Endothelial cell of umbilical vein (primary cell): ENCODE results near the gene GDF2. TPM values are rescaled to one million over a fixed set of nuclear protein-coding genes. Genes with fewer than 3 reads are reported as not detected.

Source experiments
- BruUV-seq: library from RNA; stranded (reverse); fragments of 400-500 nt; replicated peaks from 2 replicates; lab custom pipeline; 2021; lab: Mats Ljungman, UMichigan
- CTCF ChIA-PET: fragments of 300-600, 350-600 bp; sonication (Branson Sonifier 250); formaldehyde crosslinking; loops from one replicate; lab custom pipeline; 2021; ENCODE audit warnings: antibody characterized with exemption, inconsistent platforms; lab: Charles Lee
- POLR2A ChIA-PET: fragments of 300-600, 350-600 bp; sonication (Branson Sonifier 250); formaldehyde crosslinking; loops from one replicate; lab custom pipeline; 2021; ENCODE audit warnings: antibody characterized with exemption, inconsistent platforms; lab: Charles Lee
- DNase-seq: peaks from one replicate; pipeline ENCODE4 v3.0.0-alpha.2; 2011; ENCODE audit warnings: low read depth, low spot score
- FAIRE-seq: peaks from 2 replicates; lab custom pipeline; 2011; peaks lifted over from hg19 to GRCh38; lab: Jason Lieb, UNC
- H2AFZ ChIP-seq: 2 replicates; pipeline ENCODE4 v1.6.0; 2012; ENCODE audit warnings: low read depth, low read length, control low read depth, inconsistent platforms
- H3K27ac ChIP-seq: 2 replicates; pipeline ENCODE4 v1.5.1; 2011; ENCODE audit warnings: low read depth, mild to moderate bottlenecking, control low read depth, low read length, moderate library complexity; ENCODE audit not compliant: insufficient read depth
- H3K27me3 ChIP-seq, 2 experiments: 2 replicates each; pipeline versions ENCODE4 v1.6.0 to v1.6.1; 2011; ENCODE audit warnings: low read length in 2 of 2, mixed read lengths in 1 of 2; ENCODE audit not compliant: control insufficient read depth in 2 of 2, insufficient read depth in 2 of 2
- H3K36me3 ChIP-seq, 2 experiments: 2 replicates in 1 of 2; 3 replicates in 1 of 2; pipeline ENCODE4 v1.5.1; 2011; ENCODE audit warnings: low read length in 2 of 2, mild to moderate bottlenecking in 1 of 2, moderate library complexity in 1 of 2; ENCODE audit not compliant: control insufficient read depth in 2 of 2, insufficient read depth in 2 of 2; ENCODE audit errors: extremely low read depth in 1 of 2
- H3K4me1 ChIP-seq: 3 replicates; pipeline ENCODE4 v1.5.1; 2011; ENCODE audit warnings: mild to moderate bottlenecking, low read length; ENCODE audit not compliant: control insufficient read depth, insufficient read depth; ENCODE audit errors: extremely low read depth
- H3K4me2 ChIP-seq: 2 replicates; pipeline ENCODE4 v1.6.1; 2011; ENCODE audit warnings: low read length, control low read depth, mixed read lengths; ENCODE audit not compliant: insufficient read depth
- H3K4me3 ChIP-seq, 3 experiments: fragments of 200-600 bp in 1 of 3; sonication (generic), shearing (Covaris generic) in 1 of 3; replicated peaks in 1 of 3; 2 replicates each; pipeline ENCODE4 v1.5.1; 2011 to 2016; ENCODE audit warnings: control low read depth in 3 of 3, low read length in 3 of 3, mild to moderate bottlenecking in 2 of 3, inconsistent platforms in 1 of 3, low read depth in 1 of 3, moderate library complexity in 1 of 3; ENCODE audit not compliant: insufficient read depth in 1 of 3
- H3K79me2 ChIP-seq: 2 replicates; pipeline ENCODE4 v1.6.0; 2012; ENCODE audit warnings: low read length, inconsistent platforms; ENCODE audit not compliant: control insufficient read depth, insufficient read depth
- H3K9ac ChIP-seq: replicated peaks from 2 replicates; pipeline ENCODE3; 2011; ENCODE audit warnings: low read length, control low read depth; ENCODE audit not compliant: insufficient read depth; ENCODE audit errors: extremely low read depth
- H3K9me1 ChIP-seq: replicated peaks from 3 replicates; pipeline ENCODE4 v1.6.0; 2011; ENCODE audit warnings: mild to moderate bottlenecking, low read length; ENCODE audit not compliant: control insufficient read depth, insufficient read depth; ENCODE audit errors: extremely low read depth
- H3K9me3 ChIP-seq: replicated peaks from 2 replicates; pipeline ENCODE4 v1.5.1; 2012; ENCODE audit warnings: low read length, inconsistent platforms; ENCODE audit not compliant: control insufficient read depth, insufficient read depth
- H4K20me1 ChIP-seq: replicated peaks from 2 replicates; pipeline ENCODE3; 2011; ENCODE audit warnings: mild to moderate bottlenecking, low read length; ENCODE audit not compliant: control insufficient read depth, insufficient read depth; ENCODE audit errors: extremely low read depth
- EZH2 ChIP-seq: IDR thresholded peaks from 2 replicates; pipeline ENCODE4 v1.6.1; 2012; ENCODE audit warnings: borderline replicate concordance, low read depth, mild to moderate bottlenecking, moderate library complexity, low read length, inconsistent platforms; ENCODE audit not compliant: severe bottlenecking
- GATA2 ChIP-seq: IDR thresholded peaks from 2 replicates; pipeline ENCODE4 v1.7.0; 2011; ENCODE audit warnings: low read depth, mild to moderate bottlenecking, moderate library complexity, mixed read lengths, low read length; ENCODE audit not compliant: insufficient read length, insufficient read depth
- POLR2A ChIP-seq: IDR thresholded peaks from 2 replicates; pipeline ENCODE4 v1.6.1; 2012; ENCODE audit warnings: low read depth, mild to moderate bottlenecking, control low read depth, low read length
- dilution Hi-C: fragments of 300-500 bp; cut with MboI; formaldehyde crosslinking; loops from one replicate; pipeline ENCODE4 v1.15.0; 2019; ENCODE audit warnings: low sequenced_read_pairs; ENCODE audit not compliant: extremely low pct_ligation_motif_present
- intact Hi-C: fragments of 100-400 bp; cut with micrococcal nuclease; formaldehyde crosslinking; loops from one replicate; pipeline ENCODE4 v1.10.0; 2022
- polyA plus RNA-seq, 4 experiments: library from polyadenylated mRNA; depleted of rRNA in 3 of 4; stranded (reverse) in 3 of 4; unstranded in 1 of 4; fragments of >200 nt; gene quantifications; 2 replicates each; pipeline versions ENCODE4 v1.2.1 to v1.2.3, GENCODE V29; 2011 to 2012; ENCODE audit warnings: missing spikeins in 1 of 4
- total RNA-seq: library from RNA; stranded (reverse); gene quantifications from 2 replicates; pipeline ENCODE4 v1.2.3, GENCODE V29; 2021

The GDF2 gene
- total and polyA plus RNA-seq, 2 donors (not counting 3 experiments of a cell fraction or from before 2014, with no cell fraction given), result not detected

DNA sequence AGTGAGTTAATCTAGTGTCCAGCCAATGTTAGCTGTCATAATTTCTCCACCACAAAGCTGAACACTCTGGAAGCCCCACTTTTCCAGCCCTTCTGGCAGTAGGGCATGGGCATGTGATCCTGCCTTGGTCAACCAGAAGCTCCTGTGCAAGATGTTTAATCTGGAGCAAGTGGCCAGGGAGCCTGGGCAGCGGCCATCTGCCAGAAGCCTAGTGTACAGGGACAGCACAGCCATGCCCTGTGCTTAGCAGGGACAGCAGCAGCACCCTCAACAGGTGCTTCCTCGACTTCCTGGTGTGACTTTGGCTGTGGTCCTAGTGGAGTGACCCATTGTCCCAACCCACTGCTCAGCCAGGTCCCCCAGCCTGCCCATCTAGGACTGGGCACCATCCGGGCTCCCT lies 36.2 kb downstream of the GDF2 start:
- H4K20me1 ChIP-seq, result no peaks in the 10 kb centered on the region
- no TSS peak for BruUV-seq
- H3K79me2 ChIP-seq, result no peaks in the 10 kb centered on the region
- no peaks in the 10 kb centered on the region for H3K36me3 ChIP-seq
- POLR2A ChIA-PET, result no interaction called here
- FAIRE-seq (no peak), DNase-seq (no peak)
- no peak overlapping the region for H3K27ac ChIP-seq
- no peak overlapping the region for H3K4me2 ChIP-seq
- no peaks in the 10 kb centered on the region for H3K27me3 ChIP-seq
- no peak overlapping the region for H2AFZ ChIP-seq
- H3K4me3 ChIP-seq, result no peak overlapping the region
- H3K9me3 ChIP-seq, result no peaks in the 10 kb centered on the region
- intact Hi-C loops, result no loop called here
- CTCF ChIA-PET, result interaction anchor here (1.1 to 1.2 kb wide), 2 partner anchors 10 to 14 kb away, joined by 3 read pairs; no protein-coding TSS in a partner anchor
- no peak overlapping the region for H3K9ac ChIP-seq
- H3K4me1 ChIP-seq, result no peaks in the 10 kb centered on the region
- H3K9me1 ChIP-seq, result no peaks in the 10 kb centered on the region
- TF ChIP-seq POLR2A (no peak), EZH2 (no peak)
- dilution Hi-C loops, result no loop called here

DNA sequence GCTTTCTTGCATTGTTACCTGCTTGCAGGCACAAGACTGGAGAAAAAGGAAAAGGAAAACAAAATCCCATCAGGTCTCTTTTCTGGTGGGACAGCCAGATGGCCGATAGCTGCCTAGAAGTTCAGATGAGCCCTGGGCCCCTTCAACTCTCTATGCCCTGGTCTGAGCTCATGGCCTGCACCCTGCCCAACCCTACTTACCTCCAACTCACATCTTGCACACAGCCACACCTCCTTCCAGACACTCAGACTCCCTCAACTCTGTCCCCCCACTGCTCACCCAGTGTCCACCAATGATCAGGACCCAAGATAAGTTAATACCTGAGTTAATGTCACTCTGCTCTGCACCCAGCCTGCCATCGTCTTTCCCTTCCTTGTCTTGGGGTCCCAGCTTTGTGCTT lies 36.8 kb downstream of the GDF2 start:
- TF ChIP-seq GATA2, result no peak
- Histone ChIP-seq H3K36me3 (no peaks in the 10 kb centered on the region), H3K79me2 (no peaks in the 10 kb centered on the region), H4K20me1 (no peaks in the 10 kb centered on the region), H3K27ac (no peak overlapping the region), H3K9me1 (no peaks in the 10 kb centered on the region), H3K4me2 (no peak overlapping the region), H2AFZ (no peak overlapping the region), H3K27me3 (no peaks in the 10 kb centered on the region), H3K4me1 (no peaks in the 10 kb centered on the region), H3K9ac (no peak overlapping the region), H3K9me3 (no peaks in the 10 kb centered on the region), H3K4me3 (no peak overlapping the region)
- DNase-seq, result no peak
- dilution Hi-C loops, result no loop called here
- no TSS peak for BruUV-seq
- FAIRE-seq, result no peak
- POLR2A ChIA-PET, result no interaction called here
- CTCF ChIA-PET, result interaction anchor here (0.8 to 1.9 kb wide), 4 partner anchors 11 to 18 kb away, joined by 3 to 5 read pairs (median 4); no protein-coding TSS in a partner anchor
- intact Hi-C loops, result no loop called here
